A549 (cell line): ENCODE measurements around the gene LRRC28.
"Not testable (repeated sequence)": the region's sequence is repeated elsewhere in the genome, so short reads cannot be mapped to it uniquely, and the experiment has no call there.

Source experiments
- CTCF ChIP-seq: fragments of >200 bp; sonication (Bioruptor Twin); formaldehyde crosslinking; IDR thresholded peaks from 3 replicates; pipeline ENCODE4 v1.5.1; 2016
- EP300 ChIP-seq, 2 experiments: fragments of >200 bp; sonication (Bioruptor Twin); formaldehyde crosslinking; IDR thresholded peaks; 2 replicates in 1 of 2; 3 replicates in 1 of 2; pipeline ENCODE4 v1.6.1; 2016 to 2017
- ESRRA ChIP-seq: fragments of 150-350 bp; IDR thresholded peaks from 2 replicates; pipeline ENCODE4 v1.6.1; 2014; ENCODE audit warnings: mild to moderate bottlenecking, low read length, borderline replicate concordance
- FOSL2 ChIP-seq, 2 experiments: fragments of 450-650 bp in 1 of 2; fragments of >200 bp in 1 of 2; sonication (Bioruptor Twin) in 1 of 2; formaldehyde crosslinking; IDR thresholded peaks; 2 replicates each; pipeline versions ENCODE4 v1.5.0 to v1.6.1; 2016 to 2020; ENCODE audit warnings: mild to moderate bottlenecking in 1 of 2, moderate library complexity in 1 of 2
- FOXS1 ChIP-seq: fragments of 250-450 bp; sonication (Bioruptor Pico); IDR thresholded peaks from 2 replicates; pipeline ENCODE4 v1.5.0; 2020; ENCODE audit warnings: mild to moderate bottlenecking, moderate library complexity
- JUNB ChIP-seq: fragments of >200 bp; sonication (Bioruptor Twin); formaldehyde crosslinking; IDR thresholded peaks from 2 replicates; pipeline ENCODE4 v1.6.1; 2016
- KDM5A ChIP-seq: fragments of 200-600 bp; sonication (generic); IDR thresholded peaks from 2 replicates; pipeline ENCODE4 v1.6.1; 2016; ENCODE audit warnings: antibody characterized with exemption, mild to moderate bottlenecking
- MAX ChIP-seq: IDR thresholded peaks from 2 replicates; pipeline ENCODE4 v1.6.1; 2012
- MYC ChIP-seq: IDR thresholded peaks from 2 replicates; pipeline ENCODE4 v1.6.1; 2012; ENCODE audit warnings: mild to moderate bottlenecking, inconsistent platforms, low read length, improper control_type of control experiment, borderline replicate concordance
- POLR2A ChIP-seq: IDR thresholded peaks from 2 replicates; pipeline ENCODE4 v1.6.1; 2012; ENCODE audit warnings: mild to moderate bottlenecking, low read length
- REST ChIP-seq: fragments of 200-600 bp; sonication (generic); IDR thresholded peaks from 2 replicates; pipeline ENCODE4 v1.6.1; 2016; ENCODE audit warnings: antibody characterized with exemption, mild to moderate bottlenecking, moderate library complexity
- SREBF2 ChIP-seq: fragments of 450-650 bp; IDR thresholded peaks from 2 replicates; pipeline ENCODE4 v1.6.1; 2014; ENCODE audit warnings: mild to moderate bottlenecking, moderate library complexity
- USF2 ChIP-seq: fragments of 450-650 bp; IDR thresholded peaks from 2 replicates; pipeline ENCODE4 v1.6.1; 2014; ENCODE audit warnings: antibody characterized with exemption
- TF ChIP-seq, protein P1 (sequence below): IDR thresholded peaks from 2 replicates; pipeline ENCODE4 v1.6.1; 2012; ENCODE audit warnings: low read depth, borderline replicate concordance

DNA sequence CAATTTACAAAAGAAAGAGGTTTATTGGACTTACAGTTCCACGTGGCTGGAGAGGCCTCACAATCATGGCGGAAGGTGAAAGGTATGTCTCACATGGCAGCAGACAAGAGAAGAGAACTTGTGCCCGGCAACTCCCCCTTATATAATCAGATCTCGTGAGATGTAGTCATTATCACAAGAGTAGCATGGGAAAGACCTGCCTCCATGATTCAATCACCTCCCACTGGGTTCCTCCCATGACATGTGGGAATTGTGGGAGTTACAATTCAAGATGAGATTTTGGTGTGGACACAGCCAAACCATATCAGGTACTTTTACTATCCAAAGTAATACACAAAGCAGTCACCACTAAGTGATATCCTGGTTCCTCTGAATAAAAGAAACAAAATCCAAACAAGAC, 149.9 kb downstream of the LRRC28 start:
- not testable (repeated sequence) for TF ChIP-seq JUNB; CTCF; KDM5A; ESRRA; FOSL2 (IDR thresholded peaks at IDR 0.05); FOSL2 (CRISPR knock-in tag; IDR thresholded peaks at IDR 0.05); POLR2A; MAX; USF2; MYC; FOXS1 (CRISPR knock-in tag); SREBF2; EP300 (IDR thresholded peaks at IDR 0.05); REST
- TF ChIP-seq, protein P1, sequence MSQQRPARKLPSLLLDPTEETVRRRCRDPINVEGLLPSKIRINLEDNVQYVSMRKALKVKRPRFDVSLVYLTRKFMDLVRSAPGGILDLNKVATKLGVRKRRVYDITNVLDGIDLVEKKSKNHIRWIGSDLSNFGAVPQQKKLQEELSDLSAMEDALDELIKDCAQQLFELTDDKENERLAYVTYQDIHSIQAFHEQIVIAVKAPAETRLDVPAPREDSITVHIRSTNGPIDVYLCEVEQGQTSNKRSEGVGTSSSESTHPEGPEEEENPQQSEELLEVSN = not testable (repeated sequence)
